Calu3 (cell line): ENCODE measurements around the gene SKOR1. TPM values are rescaled to one million over a fixed set of nuclear protein-coding genes. Genes with fewer than 3 reads are reported as not detected.

Source experiments
- BruUV-seq: library from RNA; stranded (reverse); fragments of 400-500 nt; replicated peaks from 2 replicates; lab custom pipeline; 2021; lab: Mats Ljungman, UMichigan
- CTCF ChIA-PET: fragments of 300-600 bp; sonication (Branson Sonifier 250); formaldehyde crosslinking; loops from one replicate; lab custom pipeline; 2022; ENCODE audit warnings: antibody characterized with exemption; lab: Charles Lee
- DNase-seq: peaks from one replicate; pipeline ENCODE4 v3.0.0; 2022
- H3K27ac Mint-ChIP-seq: one replicate; pipeline ENCODE4 v1.8.0; 2022; ENCODE audit warnings: mixed read lengths; ENCODE audit not compliant: unreplicated experiment
- H3K27me3 Mint-ChIP-seq: one replicate; pipeline ENCODE4 v1.8.0; 2022; ENCODE audit warnings: mixed read lengths; ENCODE audit not compliant: unreplicated experiment
- H3K36me3 Mint-ChIP-seq: one replicate; pipeline ENCODE4 v1.8.0; 2022; ENCODE audit warnings: mild to moderate bottlenecking, moderate library complexity, mixed read lengths; ENCODE audit not compliant: insufficient read depth, unreplicated experiment
- H3K4me1 Mint-ChIP-seq: one replicate; pipeline ENCODE4 v1.8.0; 2022; ENCODE audit warnings: mild to moderate bottlenecking, low read depth, mixed read lengths; ENCODE audit not compliant: unreplicated experiment
- H3K4me3 Mint-ChIP-seq: one replicate; pipeline ENCODE4 v1.8.0; 2022; ENCODE audit warnings: mild to moderate bottlenecking, low read depth, moderate library complexity, mixed read lengths; ENCODE audit not compliant: unreplicated experiment
- H3K9me3 Mint-ChIP-seq: one replicate; pipeline ENCODE4 v1.8.0; 2022; ENCODE audit warnings: low read depth, mixed read lengths; ENCODE audit not compliant: unreplicated experiment
- CTCF ChIP-seq: fragments of 200-600 bp; IDR thresholded peaks from one replicate; pipeline ENCODE4 v1.8.0; 2022; ENCODE audit warnings: antibody characterized with exemption; ENCODE audit not compliant: unreplicated experiment
- intact Hi-C: fragments of 100-400 bp; cut with micrococcal nuclease; formaldehyde crosslinking; loops from one replicate; pipeline ENCODE4 v1.10.0; 2022; ENCODE audit not compliant: unreplicated experiment
- total RNA-seq: library from RNA; stranded (reverse); gene quantifications from 2 replicates; pipeline ENCODE4 v1.2.3, GENCODE V29; 2022

SKOR1 gene
- total RNA-seq, 1 experiment from 2014 or later = 0.17 TPM

- no peak for DNase-seq
- Mint-ChIP-seq H3K27ac (no peak overlapping the region), H3K4me1 (no peaks in the 10 kb centered on the region), H3K27me3 (no peaks in the 10 kb centered on the region), H3K4me3 (no peak overlapping the region), H3K9me3 (no peaks in the 10 kb centered on the region), H3K36me3 (no peaks in the 10 kb centered on the region)
- intact Hi-C loops = no loop called here
- no peak for TF ChIP-seq CTCF
- CTCF ChIA-PET = interaction anchor here (0.6 kb wide), 1 partner anchor 130 kb away, joined by 5 read pairs; no protein-coding TSS in a partner anchor
- BruUV-seq = no TSS peak
These were observed 34.5 kb upstream of the SKOR1 start for GRCh38 chr15:67790610-67791319.

- no peak overlapping the region for H3K4me3 Mint-ChIP-seq
- H3K36me3 Mint-ChIP-seq = no peaks in the 10 kb centered on the region
- no peak for TF ChIP-seq CTCF
- no peaks in the 10 kb centered on the region for H3K4me1 Mint-ChIP-seq
- BruUV-seq = no TSS peak
- no peaks in the 10 kb centered on the region for H3K27me3 Mint-ChIP-seq
- H3K9me3 Mint-ChIP-seq = no peaks in the 10 kb centered on the region
- DNase-seq = no peak
- intact Hi-C loops = no loop called here
- CTCF ChIA-PET = no interaction called here
- no peak overlapping the region for H3K27ac Mint-ChIP-seq
These were observed 32.9 kb upstream of the SKOR1 start for GRCh38 chr15:67792250-67792942.

DNA sequence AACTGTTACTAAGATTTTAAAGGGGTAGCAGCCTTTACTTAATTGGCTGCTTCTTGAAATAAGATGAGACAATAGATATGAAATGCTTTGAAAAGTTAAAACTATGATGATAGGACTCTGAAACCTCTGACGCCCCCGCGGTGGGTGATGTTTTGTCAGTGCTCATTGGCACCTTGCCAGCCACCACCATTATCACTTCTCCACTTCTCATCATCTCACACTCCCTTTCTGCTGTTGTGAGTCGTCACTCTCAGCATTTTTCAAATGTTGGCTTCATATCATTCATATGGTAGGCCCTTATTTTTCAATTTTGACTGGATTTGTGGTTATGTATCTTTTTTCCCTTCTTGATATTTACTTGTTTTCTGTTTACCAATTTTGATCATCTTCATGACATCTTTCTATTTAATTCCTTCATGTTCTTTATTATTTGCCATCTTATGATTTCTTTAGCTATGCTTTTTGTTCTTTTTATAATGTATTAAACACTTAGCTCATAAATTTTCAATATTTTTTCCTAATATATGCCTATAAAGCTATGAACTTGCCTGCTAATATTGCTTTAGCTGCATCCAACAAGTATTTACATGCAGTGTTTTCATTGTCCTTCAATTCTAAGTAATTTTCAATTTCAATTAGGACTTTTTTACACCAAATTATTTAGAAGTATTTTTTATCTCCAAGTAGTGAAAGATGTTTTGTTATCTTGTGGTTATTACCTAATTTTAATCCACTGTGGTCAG is 30.3 kb upstream of the SKOR1 start:
- no peak for TF ChIP-seq CTCF
- H3K9me3 Mint-ChIP-seq = no peaks in the 10 kb centered on the region
- intact Hi-C loops = no loop called here
- no peak overlapping the region for H3K27ac Mint-ChIP-seq
- no peaks in the 10 kb centered on the region for H3K4me1 Mint-ChIP-seq
- no peak overlapping the region for H3K4me3 Mint-ChIP-seq
- no peaks in the 10 kb centered on the region for H3K36me3 Mint-ChIP-seq
- no TSS peak for BruUV-seq
- H3K27me3 Mint-ChIP-seq = no peaks in the 10 kb centered on the region
- CTCF ChIA-PET = no interaction called here
- no peak for DNase-seq

DNA sequence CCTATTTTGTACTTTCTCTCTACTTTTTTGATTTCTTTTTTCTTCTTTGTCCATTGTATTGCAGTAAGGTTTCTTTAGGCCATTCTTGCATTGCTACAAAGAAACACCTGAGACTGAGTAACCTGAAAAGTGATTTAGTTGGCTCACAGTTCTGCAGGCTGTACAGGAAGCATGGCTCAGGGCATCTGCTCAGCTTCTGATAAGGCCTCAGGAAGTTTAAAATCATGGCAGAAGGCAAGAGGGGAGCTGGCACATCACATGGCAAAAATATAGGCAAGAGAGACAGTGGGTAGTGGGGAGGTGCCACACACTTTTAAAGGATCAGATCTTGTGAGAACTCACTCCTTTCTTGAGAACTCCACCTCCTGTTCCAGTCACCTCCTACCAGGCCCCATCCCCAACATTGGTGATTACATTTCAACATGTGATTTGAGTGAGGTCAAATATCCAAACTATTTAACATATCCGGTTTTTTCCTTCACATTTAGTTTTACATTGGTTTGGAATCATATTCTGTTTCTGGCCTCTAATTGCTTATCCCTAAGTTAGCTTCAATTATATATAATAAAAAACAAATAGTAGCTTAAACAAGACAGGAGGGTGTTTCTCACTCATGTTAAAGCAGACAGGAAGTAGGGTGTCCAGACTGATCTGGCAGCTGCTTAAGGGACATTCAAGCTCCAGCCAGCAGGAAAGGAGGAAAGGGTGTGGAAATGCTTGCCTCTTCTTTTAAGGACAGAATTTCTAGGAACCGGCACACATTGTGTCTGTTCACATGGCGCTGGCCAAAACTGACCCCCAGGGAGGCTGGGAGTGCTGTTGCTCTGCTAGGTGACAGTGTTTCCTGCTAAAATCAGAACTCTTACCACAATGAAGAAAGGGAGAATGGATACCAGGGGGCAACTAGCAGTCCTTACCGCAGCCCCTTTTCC is 28.8 kb upstream of the SKOR1 start:
- H3K4me3 Mint-ChIP-seq = no peak overlapping the region
- H3K9me3 Mint-ChIP-seq = no peaks in the 10 kb centered on the region
- intact Hi-C loops = no loop called here
- CTCF ChIA-PET = no interaction called here
- no peak for DNase-seq
- no TSS peak for BruUV-seq
- no peak overlapping the region for H3K27ac Mint-ChIP-seq
- H3K27me3 Mint-ChIP-seq = no peaks in the 10 kb centered on the region
- H3K4me1 Mint-ChIP-seq = no peaks in the 10 kb centered on the region
- no peak for TF ChIP-seq CTCF
- no peaks in the 10 kb centered on the region for H3K36me3 Mint-ChIP-seq
